ENCODE measurements around the gene RGS17.

The RGS17 gene

DNA sequence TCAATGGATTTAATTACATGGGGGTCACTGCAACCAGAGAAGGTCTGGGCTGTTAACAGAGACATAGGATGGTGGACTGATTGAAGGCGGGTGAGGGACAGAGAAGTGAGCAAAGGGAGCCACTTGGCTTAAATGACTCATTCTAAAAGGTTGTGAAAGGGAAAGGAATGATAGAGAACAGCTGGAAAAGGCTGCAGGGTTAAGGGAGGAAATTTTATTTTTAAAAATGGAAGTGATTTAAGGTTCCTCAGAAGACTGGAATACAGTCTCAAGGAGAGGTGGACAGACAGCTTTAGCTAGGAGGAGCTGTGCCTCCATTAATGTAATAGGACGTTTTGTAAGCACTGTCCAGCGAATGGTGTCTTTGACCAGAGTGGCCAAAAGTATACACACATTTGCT, 46.7 kb downstream of the RGS17 start:
- H3K4me3 Mint-ChIP-seq: no peak overlapping the region
- no peaks in the 10 kb centered on the region for H3K4me1 Mint-ChIP-seq
- H3K36me3 Mint-ChIP-seq: no peaks in the 10 kb centered on the region
- ATAC-seq (ENCODE audit: low read depth): no peak
- peaks cover 2% of the 10 kb centered on the region for H3K27me3 Mint-ChIP-seq
- no peak for DNase-seq (ENCODE audit: low spot score in 2 of 2)
- no peaks in the 10 kb centered on the region for H3K9me3 Mint-ChIP-seq
- no peak overlapping the region for H3K27ac Mint-ChIP-seq

DNA sequence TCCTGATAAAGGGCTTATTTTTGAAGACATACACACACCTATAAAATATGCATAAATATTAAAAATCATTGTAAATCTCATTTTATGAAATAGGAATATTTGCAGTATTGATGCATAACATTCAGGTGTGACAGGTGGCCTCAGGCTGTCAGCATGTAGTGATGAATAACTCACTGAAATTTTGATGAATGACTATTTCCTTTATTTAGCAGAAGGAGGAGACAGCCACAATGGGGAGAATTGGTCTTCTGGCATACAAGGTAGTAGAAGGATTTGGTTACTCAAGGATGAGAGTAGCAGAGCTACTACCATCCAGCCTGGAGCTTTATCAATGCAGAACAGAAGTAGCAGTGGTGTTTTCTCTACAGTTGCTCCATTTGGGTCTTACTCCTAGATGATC, 47.2 kb downstream of the RGS17 start:
- no peak for ATAC-seq (ENCODE audit: low read depth)
- no peaks in the 10 kb centered on the region for H3K9me3 Mint-ChIP-seq
- H3K27me3 Mint-ChIP-seq: peaks cover 2% of the 10 kb centered on the region
- no peaks in the 10 kb centered on the region for H3K4me1 Mint-ChIP-seq
- DNase-seq (ENCODE audit: low spot score in 2 of 2): no peak
- no peaks in the 10 kb centered on the region for H3K36me3 Mint-ChIP-seq
- H3K27ac Mint-ChIP-seq: no peak overlapping the region
- no peak overlapping the region for H3K4me3 Mint-ChIP-seq

DNA sequence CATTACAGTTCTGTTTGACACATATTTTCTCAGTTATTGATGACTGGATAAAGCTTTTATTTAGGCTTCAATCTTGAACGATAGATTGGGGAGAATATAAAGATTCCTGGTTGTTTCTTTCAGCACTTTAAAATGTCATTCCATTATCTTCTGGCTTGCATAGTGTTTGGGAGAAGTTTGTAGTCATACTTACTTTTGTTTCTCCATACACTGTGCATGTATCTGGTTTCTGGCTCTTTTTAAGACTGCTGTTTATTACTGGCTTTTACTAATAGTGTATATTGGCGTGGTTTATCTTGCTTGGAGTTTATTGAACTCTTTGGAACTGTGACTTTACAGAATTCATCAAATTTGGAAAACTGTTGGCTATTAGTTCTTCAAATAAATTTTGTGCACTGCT, 49.2 kb downstream of the RGS17 start:
- no peak for DNase-seq (ENCODE audit: low spot score in 2 of 2)
- H3K4me3 Mint-ChIP-seq: no peak overlapping the region
- H3K36me3 Mint-ChIP-seq: no peaks in the 10 kb centered on the region
- H3K4me1 Mint-ChIP-seq: no peaks in the 10 kb centered on the region
- ATAC-seq (ENCODE audit: low read depth): no peak
- no peaks in the 10 kb centered on the region for H3K9me3 Mint-ChIP-seq
- peaks cover 2% of the 10 kb centered on the region for H3K27me3 Mint-ChIP-seq
- no peak overlapping the region for H3K27ac Mint-ChIP-seq

DNA sequence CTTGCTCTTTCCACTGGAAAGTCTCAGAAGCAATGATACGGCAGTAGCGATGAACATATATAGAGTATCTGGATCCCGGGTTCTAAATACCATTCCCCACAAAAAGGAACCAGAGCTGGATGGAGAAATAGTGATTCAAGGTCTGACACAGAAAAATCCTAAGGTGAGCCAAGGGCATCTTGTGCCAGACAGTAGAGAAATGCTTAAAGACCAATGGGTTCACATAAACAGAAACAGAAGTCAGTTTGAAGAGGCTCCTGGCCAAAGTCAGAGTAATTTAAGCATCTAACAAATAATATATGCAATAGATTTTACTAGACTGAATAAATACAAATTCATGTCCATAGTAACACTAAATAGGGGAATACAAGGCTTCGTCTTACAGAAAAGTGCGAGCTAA, 54.7 kb downstream of the RGS17 start:
- DNase-seq (ENCODE audit: low spot score in 2 of 2) (no peak), ATAC-seq (ENCODE audit: low read depth) (no peak)
- Mint-ChIP-seq H3K36me3 (no peaks in the 10 kb centered on the region), H3K27me3 (no peaks in the 10 kb centered on the region), H3K4me3 (no peak overlapping the region), H3K9me3 (no peaks in the 10 kb centered on the region), H3K27ac (no peak overlapping the region), H3K4me1 (no peaks in the 10 kb centered on the region)

DNA sequence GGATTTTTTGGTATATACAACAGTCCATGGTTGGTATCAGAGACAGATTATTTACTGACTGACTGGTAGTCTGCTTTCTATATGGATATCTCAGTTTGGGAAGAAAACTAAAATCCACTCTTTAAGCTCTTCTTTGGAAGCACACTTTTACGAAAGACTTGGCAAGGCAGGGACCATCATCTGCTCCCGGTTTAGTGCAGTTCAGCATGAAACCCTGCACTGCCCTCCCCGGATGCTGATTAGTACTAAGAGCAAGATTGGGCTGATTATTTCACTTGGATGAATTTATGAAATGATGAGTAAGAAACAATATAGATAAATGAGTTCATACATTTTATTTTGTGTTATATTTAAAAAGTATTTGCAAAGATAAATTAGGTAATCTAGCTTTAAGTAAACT, 56.3 kb downstream of the RGS17 start:
- H3K27me3 Mint-ChIP-seq: no peaks in the 10 kb centered on the region
- ATAC-seq (ENCODE audit: low read depth) (no peak), DNase-seq (ENCODE audit: low spot score in 2 of 2) (no peak)
- H3K36me3 Mint-ChIP-seq: no peaks in the 10 kb centered on the region
- no peaks in the 10 kb centered on the region for H3K9me3 Mint-ChIP-seq
- H3K4me3 Mint-ChIP-seq: no peak overlapping the region
- no peaks in the 10 kb centered on the region for H3K4me1 Mint-ChIP-seq
- no peak overlapping the region for H3K27ac Mint-ChIP-seq

DNA sequence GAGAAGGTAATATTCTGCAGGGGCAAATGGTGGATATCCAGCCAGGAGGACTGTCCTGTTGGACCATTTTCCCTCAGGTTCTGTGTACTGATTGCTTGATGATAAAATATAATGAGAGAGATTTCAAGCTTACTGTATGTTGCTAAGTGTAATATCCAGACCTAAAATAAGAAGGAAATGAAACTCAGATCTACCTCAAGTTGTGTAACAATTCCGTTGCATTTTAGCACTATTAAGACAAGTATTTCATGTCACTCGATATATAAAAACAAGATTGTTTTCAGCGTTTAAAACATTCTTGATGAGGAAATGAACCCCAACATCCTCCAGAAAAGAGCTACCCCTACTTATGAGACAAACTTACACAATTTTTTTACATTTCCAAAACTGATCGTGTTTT, 57.2 kb downstream of the RGS17 start:
- DNase-seq (ENCODE audit: low spot score in 2 of 2) (no peak), ATAC-seq (ENCODE audit: low read depth) (no peak)
- no peak overlapping the region for H3K4me3 Mint-ChIP-seq
- H3K27me3 Mint-ChIP-seq: no peaks in the 10 kb centered on the region
- H3K36me3 Mint-ChIP-seq: no peaks in the 10 kb centered on the region
- H3K27ac Mint-ChIP-seq: no peak overlapping the region
- no peaks in the 10 kb centered on the region for H3K4me1 Mint-ChIP-seq
- no peaks in the 10 kb centered on the region for H3K9me3 Mint-ChIP-seq

DNA sequence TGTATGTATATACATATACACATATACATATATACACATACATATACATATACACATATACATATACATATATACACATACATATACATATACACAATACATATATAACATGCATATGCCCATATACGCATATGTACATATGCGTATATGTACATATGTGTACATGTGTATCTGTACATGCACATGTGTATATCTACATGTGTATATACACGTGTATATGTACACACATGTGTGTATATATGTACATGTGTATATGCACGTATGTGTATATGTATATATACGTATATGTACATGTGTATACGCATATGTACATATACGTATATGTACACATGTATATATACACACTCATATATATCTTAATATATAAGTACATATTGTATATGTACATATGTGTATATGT, 60.3 kb downstream of the RGS17 start:
- H3K27ac Mint-ChIP-seq: no peak overlapping the region
- DNase-seq (ENCODE audit: low spot score in 2 of 2) (no peak), ATAC-seq (ENCODE audit: low read depth) (no peak)
- peaks cover 4% of the 10 kb centered on the region for H3K9me3 Mint-ChIP-seq
- H3K36me3 Mint-ChIP-seq: no peaks in the 10 kb centered on the region
- no peaks in the 10 kb centered on the region for H3K4me1 Mint-ChIP-seq
- no peaks in the 10 kb centered on the region for H3K27me3 Mint-ChIP-seq
- H3K4me3 Mint-ChIP-seq: no peak overlapping the region

DNA sequence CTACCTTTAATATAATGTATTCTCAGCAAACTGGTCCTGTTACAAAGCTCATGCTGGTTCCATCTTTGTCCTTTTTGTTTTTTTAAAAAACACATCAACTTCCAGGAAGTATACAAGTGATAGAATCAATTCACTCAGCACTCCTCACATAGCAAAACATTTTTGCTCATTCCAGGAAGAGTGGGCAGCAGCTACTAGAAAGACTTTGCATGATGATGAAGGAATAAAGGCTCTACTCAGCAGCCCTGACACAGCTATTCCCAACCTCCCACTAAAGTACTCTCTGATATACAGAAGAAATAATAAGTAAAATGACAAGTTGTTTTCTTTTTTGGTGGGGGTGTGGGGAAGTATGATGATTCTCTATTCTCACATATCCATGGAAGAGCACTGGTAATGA, 61.2 kb downstream of the RGS17 start:
- DNase-seq (ENCODE audit: low spot score in 2 of 2): no peak
- Mint-ChIP-seq H3K4me3 (no peak overlapping the region), H3K4me1 (no peaks in the 10 kb centered on the region), H3K9me3 (peaks cover 4% of the 10 kb centered on the region), H3K27me3 (no peaks in the 10 kb centered on the region), H3K36me3 (no peaks in the 10 kb centered on the region), H3K27ac (no peak overlapping the region)
- ATAC-seq (ENCODE audit: low read depth): no peak

DNA sequence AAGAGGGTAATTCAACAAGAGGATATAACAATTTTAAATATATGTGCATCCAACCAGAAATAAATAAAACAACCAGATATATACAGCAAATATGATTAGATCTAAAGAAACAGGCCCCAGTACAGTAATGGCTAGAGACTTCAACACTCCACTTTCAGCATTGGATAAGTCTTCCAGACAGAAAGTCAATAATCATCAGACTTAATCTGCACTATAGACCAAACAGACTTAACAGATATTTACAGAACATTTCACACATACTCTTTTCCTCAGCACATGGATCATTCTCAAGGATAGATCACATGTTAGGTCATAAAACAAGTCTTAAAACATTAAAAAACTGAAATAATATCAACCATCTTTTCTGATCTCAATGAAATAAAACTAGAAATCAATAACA, 65.9 kb downstream of the RGS17 start:
- Mint-ChIP-seq H3K27ac (no peak overlapping the region), H3K4me3 (no peak overlapping the region), H3K27me3 (peaks cover 3% of the 10 kb centered on the region), H3K9me3 (peaks cover 8% of the 10 kb centered on the region), H3K36me3 (peaks cover 2% of the 10 kb centered on the region), H3K4me1 (no peaks in the 10 kb centered on the region)
- DNase-seq (ENCODE audit: low spot score in 2 of 2): no peak
- ATAC-seq (ENCODE audit: low read depth): no peak

DNA sequence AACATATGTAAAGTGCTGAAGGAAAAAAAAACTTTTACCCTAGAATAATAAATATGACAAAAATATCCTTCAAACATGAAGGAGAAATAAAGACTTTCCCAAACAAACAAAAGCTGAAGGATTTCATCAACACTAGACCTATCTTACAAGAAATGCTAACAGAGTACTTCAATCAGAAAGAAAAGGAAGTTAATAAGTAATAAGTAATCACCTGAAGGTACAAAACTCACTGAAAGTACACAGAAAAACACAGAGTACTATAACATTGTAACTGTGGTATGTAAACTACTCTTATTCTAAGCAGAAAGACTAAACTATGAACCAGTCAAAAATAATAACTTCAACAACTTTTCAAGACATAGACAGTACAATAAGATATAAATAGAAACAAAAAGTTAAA, 67.1 kb downstream of the RGS17 start:
- peaks cover 2% of the 10 kb centered on the region for H3K36me3 Mint-ChIP-seq
- no peaks in the 10 kb centered on the region for H3K4me1 Mint-ChIP-seq
- no peak for ATAC-seq (ENCODE audit: low read depth)
- DNase-seq (ENCODE audit: low spot score in 2 of 2): no peak
- no peak overlapping the region for H3K27ac Mint-ChIP-seq
- no peak overlapping the region for H3K4me3 Mint-ChIP-seq
- H3K27me3 Mint-ChIP-seq: peaks cover 3% of the 10 kb centered on the region
- peaks cover 8% of the 10 kb centered on the region for H3K9me3 Mint-ChIP-seq

DNA sequence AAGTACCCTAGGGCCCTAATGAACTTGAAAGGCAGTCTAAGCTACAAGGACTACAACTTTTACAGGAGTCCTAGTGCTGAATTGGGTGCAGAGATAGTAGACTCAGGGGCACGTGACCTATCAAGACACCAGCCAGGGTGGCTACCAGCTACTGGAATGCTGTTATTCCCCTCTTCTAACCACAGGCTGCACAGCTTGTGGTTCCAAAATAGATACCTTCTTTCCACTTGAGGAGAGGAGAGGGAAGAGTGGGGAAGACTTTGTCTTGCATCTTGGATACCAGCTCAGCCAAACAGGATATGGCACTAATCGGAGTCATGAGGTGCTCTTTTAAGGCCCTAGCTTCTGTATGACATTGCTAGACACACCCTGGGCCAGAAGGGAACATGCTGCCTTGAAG, 68.6 kb downstream of the RGS17 start:
- H3K27ac Mint-ChIP-seq: no peak overlapping the region
- no peak overlapping the region for H3K4me3 Mint-ChIP-seq
- H3K27me3 Mint-ChIP-seq: peaks cover 3% of the 10 kb centered on the region
- ATAC-seq (ENCODE audit: low read depth) (no peak), DNase-seq (ENCODE audit: low spot score in 2 of 2) (no peak)
- H3K4me1 Mint-ChIP-seq: no peaks in the 10 kb centered on the region
- H3K9me3 Mint-ChIP-seq: peaks cover 5% of the 10 kb centered on the region
- peaks cover 2% of the 10 kb centered on the region for H3K36me3 Mint-ChIP-seq

DNA sequence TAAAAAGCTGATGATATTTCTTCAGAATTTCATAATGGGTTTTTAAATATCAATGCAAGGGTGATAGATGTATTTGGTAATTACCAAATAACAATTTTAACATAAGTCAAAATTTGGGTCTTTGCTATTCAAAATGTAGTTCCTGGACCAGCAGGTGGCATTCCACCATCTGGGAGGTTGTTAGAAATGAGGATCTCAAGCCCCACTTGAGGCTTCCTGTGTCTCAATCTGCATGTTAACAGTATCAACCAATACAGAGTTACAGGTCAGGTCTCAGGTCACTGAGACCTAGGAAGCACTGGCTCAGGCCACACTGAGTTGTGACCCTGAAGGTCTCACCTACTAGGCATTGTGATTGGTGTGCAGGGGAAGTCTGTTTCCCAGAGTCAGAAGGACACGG, 71.3 kb downstream of the RGS17 start:
- Mint-ChIP-seq H3K36me3 (peaks cover 2% of the 10 kb centered on the region), H3K4me1 (no peaks in the 10 kb centered on the region), H3K27me3 (peaks cover 3% of the 10 kb centered on the region), H3K27ac (no peak overlapping the region), H3K9me3 (peaks cover 5% of the 10 kb centered on the region), H3K4me3 (no peak overlapping the region)
- ATAC-seq (ENCODE audit: low read depth) (no peak), DNase-seq (ENCODE audit: low spot score in 2 of 2) (no peak)

DNA sequence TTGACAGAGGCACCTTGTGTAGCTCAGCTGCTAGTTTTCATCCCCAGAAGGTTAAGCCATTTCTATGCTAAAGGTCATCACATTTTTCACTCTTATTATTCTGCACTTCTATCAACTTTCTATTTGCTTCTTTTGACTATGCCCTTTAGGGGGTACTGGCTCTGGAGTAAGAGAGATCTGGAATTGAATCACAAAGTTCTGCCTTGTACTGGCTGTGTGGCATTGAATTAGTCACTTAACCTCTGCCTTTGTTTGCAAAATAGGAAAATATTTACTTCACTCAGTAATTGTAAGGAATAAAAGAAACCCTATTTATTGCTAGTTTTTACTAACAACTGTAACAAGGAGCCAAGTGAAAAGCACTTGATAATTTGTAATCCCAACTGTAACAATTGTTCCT, 71.8 kb downstream of the RGS17 start:
- Mint-ChIP-seq H3K9me3 (peaks cover 5% of the 10 kb centered on the region), H3K27ac (no peak overlapping the region), H3K4me1 (no peaks in the 10 kb centered on the region), H3K4me3 (no peak overlapping the region), H3K27me3 (peaks cover 5% of the 10 kb centered on the region), H3K36me3 (peaks cover 2% of the 10 kb centered on the region)
- ATAC-seq (ENCODE audit: low read depth) (no peak), DNase-seq (ENCODE audit: low spot score in 2 of 2) (no peak)

DNA sequence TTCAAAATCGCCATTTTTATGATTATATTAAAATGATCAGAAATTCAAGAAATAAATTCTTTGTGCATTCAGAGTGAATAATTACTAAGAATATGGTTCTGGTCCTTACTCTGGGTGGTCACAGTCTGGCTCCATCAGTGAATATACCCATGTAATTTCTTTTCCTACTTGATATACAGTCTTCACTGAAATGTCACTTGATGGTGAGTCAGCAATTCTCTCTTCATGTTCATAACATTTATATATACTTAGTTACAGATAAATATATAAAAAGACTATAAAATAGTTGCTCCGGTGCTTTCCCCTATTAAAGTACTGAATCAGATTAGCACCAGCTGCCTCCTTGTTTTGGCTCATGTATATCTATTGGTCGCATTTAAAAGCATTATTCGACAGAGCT, 72.2 kb downstream of the RGS17 start:
- H3K4me1 Mint-ChIP-seq: no peaks in the 10 kb centered on the region
- peaks cover 5% of the 10 kb centered on the region for H3K27me3 Mint-ChIP-seq
- H3K9me3 Mint-ChIP-seq: peaks cover 5% of the 10 kb centered on the region
- no peak overlapping the region for H3K27ac Mint-ChIP-seq
- H3K4me3 Mint-ChIP-seq: no peak overlapping the region
- peaks cover 2% of the 10 kb centered on the region for H3K36me3 Mint-ChIP-seq
- no peak for ATAC-seq (ENCODE audit: low read depth)
- DNase-seq (ENCODE audit: low spot score in 2 of 2): no peak

DNA sequence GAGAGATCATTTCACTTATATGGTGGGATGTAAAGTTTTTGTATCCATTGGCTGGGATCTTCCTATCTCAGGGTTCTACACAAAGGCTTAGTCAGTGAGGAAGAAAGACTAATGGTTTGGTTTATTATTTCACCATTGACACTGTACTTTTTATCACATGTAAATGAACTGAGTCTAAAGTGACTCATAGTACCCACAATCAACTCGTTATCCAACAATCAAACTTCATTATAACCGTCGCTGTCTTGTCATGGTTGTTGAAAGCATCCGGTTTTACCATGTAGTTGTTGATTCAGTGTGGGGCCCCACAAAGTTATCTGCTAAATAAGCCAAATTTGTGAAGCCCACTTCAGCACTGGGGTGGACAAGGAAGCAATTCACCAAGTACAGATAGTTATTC, 72.8 kb downstream of the RGS17 start:
- Mint-ChIP-seq H3K27ac (no peak overlapping the region), H3K9me3 (peaks cover under 1% of the 10 kb centered on the region), H3K36me3 (peaks cover under 1% of the 10 kb centered on the region), H3K27me3 (peaks cover 3% of the 10 kb centered on the region), H3K4me3 (no peak overlapping the region), H3K4me1 (no peaks in the 10 kb centered on the region)
- no peak for DNase-seq (ENCODE audit: low spot score in 2 of 2)
- ATAC-seq (ENCODE audit: low read depth): no peak

DNA sequence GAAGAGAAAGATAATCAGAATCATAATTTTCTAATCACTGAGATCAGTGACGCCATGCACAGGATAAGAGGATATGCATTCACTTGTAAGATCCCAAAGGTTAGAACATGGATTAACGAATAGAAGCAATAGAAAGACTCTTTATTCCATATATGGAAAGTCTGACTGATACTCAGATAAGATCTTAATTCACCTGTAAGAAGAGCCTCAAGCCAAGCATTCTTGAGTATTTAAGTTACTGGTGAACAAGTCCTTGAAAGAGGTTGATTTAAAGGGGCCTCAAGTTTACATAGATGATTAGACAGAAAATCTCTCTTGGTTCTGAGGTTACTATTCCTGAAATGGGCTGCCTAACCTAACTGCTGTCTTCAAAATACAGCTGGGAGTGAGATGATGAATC, 74.8 kb downstream of the RGS17 start:
- Mint-ChIP-seq H3K4me3 (no peak overlapping the region), H3K4me1 (no peaks in the 10 kb centered on the region), H3K36me3 (no peaks in the 10 kb centered on the region), H3K27me3 (peaks cover 6% of the 10 kb centered on the region), H3K27ac (no peak overlapping the region), H3K9me3 (peaks cover 4% of the 10 kb centered on the region)
- ATAC-seq (ENCODE audit: low read depth) (no peak), DNase-seq (ENCODE audit: low spot score in 2 of 2) (no peak)

Measured in memory B cell (primary cell).